ENCODE data around the gene NBAS. TPM values are rescaled to one million over a fixed set of nuclear protein-coding genes. Genes with fewer than 3 reads are reported as not detected.

The NBAS gene
- total RNA-seq, 1 donor from 2014 or later: 61.6 TPM

GRCh38 chr2:15298770-15299169 is 262.4 kb downstream of the NBAS start:
- H3K9me3 Mint-ChIP-seq: no peaks in the 10 kb centered on the region
- TF ChIP-seq CTCF (conservative IDR thresholded peaks at IDR 0.05): no peak
- H3K27ac Mint-ChIP-seq (ENCODE audit: unreplicated experiment): no peak overlapping the region

GRCh38 chr2:15293262-15293937 is 267.7 kb downstream of the NBAS start:
- H3K27ac Mint-ChIP-seq (ENCODE audit: unreplicated experiment): no peak overlapping the region
- no peaks in the 10 kb centered on the region for H3K9me3 Mint-ChIP-seq
- DNase-seq (ENCODE audit: low read depth, low spot score): no peak
- H3K27me3 Mint-ChIP-seq (ENCODE audit: low read depth): no peaks in the 10 kb centered on the region
- H3K4me3 Mint-ChIP-seq: no peak overlapping the region
- H3K4me1 Mint-ChIP-seq: no peaks in the 10 kb centered on the region
- TF ChIP-seq CTCF (conservative IDR thresholded peaks at IDR 0.05): no peak
- peaks cover 10% of the 10 kb centered on the region for H3K36me3 Mint-ChIP-seq (ENCODE audit: low read depth)

More at GRCh38 chr2:15298770-15299169, 262.4 kb downstream of the NBAS start:
- Mint-ChIP-seq H3K36me3 (ENCODE audit: low read depth) (peaks cover 24% of the 10 kb centered on the region), H3K4me3 (no peak overlapping the region), H3K27me3 (ENCODE audit: low read depth) (no peaks in the 10 kb centered on the region), H3K4me1 (no peaks in the 10 kb centered on the region)
- DNase-seq (ENCODE audit: low read depth, low spot score): no peak

GRCh38 chr2:15287447-15288184 is 273.5 kb downstream of the NBAS start:
- Mint-ChIP-seq H3K4me1 (no peaks in the 10 kb centered on the region), H3K27me3 (ENCODE audit: low read depth) (no peaks in the 10 kb centered on the region), H3K9me3 (no peaks in the 10 kb centered on the region), H3K36me3 (ENCODE audit: low read depth) (peaks cover 20% of the 10 kb centered on the region), H3K4me3 (no peak overlapping the region), H3K27ac (ENCODE audit: unreplicated experiment) (no peak overlapping the region)
- TF ChIP-seq CTCF (conservative IDR thresholded peaks at IDR 0.05): no peak
- DNase-seq (ENCODE audit: low read depth, low spot score): no peak

GRCh38 chr2:15284614-15285013 is 276.5 kb downstream of the NBAS start:
- Mint-ChIP-seq H3K36me3 (ENCODE audit: low read depth) (peaks cover 15% of the 10 kb centered on the region), H3K4me1 (no peaks in the 10 kb centered on the region), H3K4me3 (no peak overlapping the region), H3K27me3 (ENCODE audit: low read depth) (no peaks in the 10 kb centered on the region), H3K27ac (ENCODE audit: unreplicated experiment) (no peak overlapping the region), H3K9me3 (no peaks in the 10 kb centered on the region)
- DNase-seq (ENCODE audit: low read depth, low spot score): no peak
- TF ChIP-seq CTCF (conservative IDR thresholded peaks at IDR 0.05): no peak

GRCh38 chr2:15281681-15282080 is 279.5 kb downstream of the NBAS start:
- Mint-ChIP-seq H3K36me3 (ENCODE audit: low read depth) (peaks cover 18% of the 10 kb centered on the region), H3K27me3 (ENCODE audit: low read depth) (no peaks in the 10 kb centered on the region), H3K4me3 (no peak overlapping the region), H3K9me3 (no peaks in the 10 kb centered on the region), H3K4me1 (no peaks in the 10 kb centered on the region), H3K27ac (ENCODE audit: unreplicated experiment) (no peak overlapping the region)
- TF ChIP-seq CTCF (conservative IDR thresholded peaks at IDR 0.05): no peak
- DNase-seq (ENCODE audit: low read depth, low spot score): no peak
